CD8-positive, alpha-beta memory T cell (primary cell): ENCODE data around the gene HNRNPU. TPM values are rescaled to one million over a fixed set of nuclear protein-coding genes. Genes with fewer than 3 reads are reported as not detected.
"Not testable (repeated sequence)": the region's sequence is repeated elsewhere in the genome, so short reads cannot be mapped to it uniquely, and the experiment has no call there.

Source experiments
- CTCF ChIA-PET: fragments of 350-600 bp; sonication (Branson Sonifier 250); formaldehyde crosslinking; loops from one replicate; lab custom pipeline; 2021; ENCODE audit warnings: antibody characterized with exemption; lab: Charles Lee
- POLR2A ChIA-PET: fragments of 350-600 bp; sonication (Branson Sonifier 250); formaldehyde crosslinking; loops from one replicate; lab custom pipeline; 2021; ENCODE audit warnings: antibody characterized with exemption; lab: Charles Lee
- DNase-seq, 5 donors: peaks; one replicate each; pipeline versions ENCODE4 v3.0.0 to v3.0.0-alpha.2; 2020 to 2022; ENCODE audit warnings: mixed read lengths in 1 of 5
- H3K27ac ChIP-seq: one replicate; pipeline ENCODE4 v1.7.0; 2013; ENCODE audit warnings: low read depth, mild to moderate bottlenecking, low read length, moderate library complexity
- H3K27me3 ChIP-seq: 2 replicates; pipeline ENCODE4 v1.7.0; 2013; ENCODE audit warnings: low read length, mild to moderate bottlenecking; ENCODE audit not compliant: insufficient read depth, poor library complexity, severe bottlenecking
- H3K36me3 ChIP-seq: 2 replicates; pipeline ENCODE4 v1.7.0; 2013; ENCODE audit warnings: mild to moderate bottlenecking, low read length, moderate library complexity; ENCODE audit not compliant: insufficient read depth
- H3K4me1 ChIP-seq: 2 replicates; pipeline ENCODE4 v1.7.0; 2013; ENCODE audit warnings: mild to moderate bottlenecking, low read length, moderate library complexity; ENCODE audit not compliant: insufficient read depth
- H3K4me3 ChIP-seq: 2 replicates; pipeline ENCODE4 v1.7.0; 2013; ENCODE audit warnings: mild to moderate bottlenecking, low read length
- H3K9me3 ChIP-seq: 2 replicates; pipeline ENCODE4 v1.7.0; 2013; ENCODE audit warnings: mild to moderate bottlenecking, low read length
- H3K27ac Mint-ChIP-seq, 8 donors: one replicate each; pipeline ENCODE4 v1.8.0; 2020 to 2021; ENCODE audit warnings: mixed read lengths in 8 of 8, mild to moderate bottlenecking in 6 of 8, inconsistent platforms in 3 of 8, moderate library complexity in 3 of 8
- H3K27me3 Mint-ChIP-seq, 2 donors: one replicate each; pipeline ENCODE4 v1.8.0; 2020 to 2021; ENCODE audit warnings: mixed read lengths in 2 of 2, mild to moderate bottlenecking in 1 of 2, moderate library complexity in 1 of 2
- H3K36me3 Mint-ChIP-seq, 3 donors: one replicate each; pipeline ENCODE4 v1.8.0; 2020 to 2021; ENCODE audit warnings: mixed read lengths in 3 of 3, inconsistent platforms in 1 of 3, mild to moderate bottlenecking in 1 of 3
- H3K4me1 Mint-ChIP-seq, 3 donors: one replicate each; pipeline ENCODE4 v1.8.0; 2020 to 2021; ENCODE audit warnings: mixed read lengths in 3 of 3, inconsistent platforms in 1 of 3, mild to moderate bottlenecking in 1 of 3
- H3K4me3 Mint-ChIP-seq, 7 donors: one replicate each; pipeline ENCODE4 v1.8.0; 2020 to 2021; ENCODE audit warnings: mixed read lengths in 7 of 7, mild to moderate bottlenecking in 6 of 7, moderate library complexity in 4 of 7, inconsistent platforms in 2 of 7
- H3K9me3 Mint-ChIP-seq, 5 donors: one replicate each; pipeline ENCODE4 v1.8.0; 2020 to 2022; ENCODE audit warnings: mixed read lengths in 5 of 5, mild to moderate bottlenecking in 3 of 5, moderate library complexity in 2 of 5, inconsistent platforms in 1 of 5
- polyA plus RNA-seq: library from polyadenylated mRNA; unstranded; fragments of 300-500 nt; fragmentation: Illumina TruSeq; gene quantifications from one replicate; pipeline ENCODE4 v1.2.3, GENCODE V29; 2021
- total RNA-seq, 2 experiments: library from RNA; stranded (reverse); gene quantifications; one replicate each; pipeline ENCODE4 v1.2.3, GENCODE V29; 2021

Gene HNRNPU
- total and polyA plus RNA-seq, 3 experiments from 2014 or later = 382 to 630 (median 598) TPM

DNA sequence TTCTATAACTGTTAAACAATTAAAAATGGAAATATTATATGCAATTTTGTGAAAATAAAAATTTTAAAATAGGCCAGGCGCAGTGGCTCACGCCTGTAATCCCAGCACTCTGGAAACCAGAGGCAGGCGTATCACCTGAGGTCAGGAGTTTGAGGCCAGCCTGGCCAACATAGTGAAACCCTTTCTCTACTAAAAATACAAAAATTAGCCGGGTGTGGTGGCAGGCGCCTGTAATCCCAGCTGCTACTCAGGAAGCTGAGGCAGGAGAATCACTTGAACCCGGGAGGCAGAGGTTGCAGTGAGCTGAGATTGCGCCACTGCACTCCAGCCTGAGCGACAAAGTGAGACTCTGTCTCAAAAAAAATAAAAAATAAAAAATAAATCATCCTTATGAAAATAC lies 31.1 kb downstream of the HNRNPU start:
- DNase-seq, H3K27me3 Mint-ChIP-seq, H3K27me3 ChIP-seq, H3K9me3 ChIP-seq, H3K9me3 Mint-ChIP-seq, H3K36me3 ChIP-seq: not testable (repeated sequence)
- Mint-ChIP-seq H3K36me3 (peaks cover 3 to 21% (median 4%) of the 10 kb centered on the region in 3 donors), H3K4me3 (peak overlapping the region in 6 of 7 donors; percentile 88 to 99 (median 98)), H3K27ac (peak overlapping the region in 6 of 8 donors; percentile 87 to 99 (median 97)), H3K4me1 (peaks cover 29 to 33% (median 30%) of the 10 kb centered on the region in 3 donors)
- H3K4me3 ChIP-seq = peak overlapping the region; percentile 96
- peaks cover 23% of the 10 kb centered on the region for H3K4me1 ChIP-seq
- peak overlapping the region; percentile 98 for H3K27ac ChIP-seq
- POLR2A ChIA-PET = interaction anchor here (0.7 to 5.8 kb wide), 6 partner anchors 14 to 180 kb away, joined by 3 to 322 read pairs (median 46); partner anchors contain the start of genes DESI2 and HNRNPU
- CTCF ChIA-PET = interaction anchor here (1.5 to 5.6 kb wide), 4 partner anchors 30 to 210 kb away, joined by 3 to 95 read pairs (median 17); partner anchors contain the start of gene HNRNPU

DNA sequence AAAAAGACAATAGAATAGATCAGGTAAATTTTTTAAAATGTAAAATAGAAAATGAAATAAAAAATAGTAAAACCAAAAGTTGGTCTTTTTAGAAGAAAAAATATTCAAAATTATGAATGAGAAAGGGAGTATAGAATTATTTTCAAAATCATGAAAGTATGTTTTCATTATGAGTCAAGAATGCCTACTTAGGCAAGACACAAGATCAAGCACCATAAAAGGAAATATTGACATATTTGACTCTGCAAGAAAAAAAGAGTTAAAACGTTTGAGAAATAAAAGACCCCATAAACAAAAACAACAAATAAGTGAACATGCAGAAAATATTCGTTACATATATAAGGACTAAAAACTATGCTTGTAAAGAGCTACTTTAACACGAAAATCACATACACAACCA lies 33.7 kb downstream of the HNRNPU start:
- Mint-ChIP-seq H3K27ac (no peak overlapping the region), H3K27me3 (peaks cover 0 to 1% of the 10 kb centered on the region in 2 donors), H3K4me1 (peaks cover 5 to 10% (median 5%) of the 10 kb centered on the region in 3 donors), H3K9me3 (no peaks in the 10 kb centered on the region), H3K4me3 (peak overlapping the region in 1 of 7 donors; percentile 60), H3K36me3 (peaks cover 0 to 12% (median 0%) of the 10 kb centered on the region in 3 donors)
- H3K36me3 ChIP-seq = no peaks in the 10 kb centered on the region
- ChIA-PET CTCF (interaction anchor here (1.4 kb wide), 1 partner anchor 29 kb away, joined by 4 read pairs; no protein-coding TSS in a partner anchor), POLR2A (interaction anchor here (0.7 kb wide), 1 partner anchor 141 kb away, joined by 3 read pairs; no protein-coding TSS in a partner anchor)
- H3K4me1 ChIP-seq = no peaks in the 10 kb centered on the region
- no peaks in the 10 kb centered on the region for H3K9me3 ChIP-seq
- no peaks in the 10 kb centered on the region for H3K27me3 ChIP-seq
- DNase-seq = no peak
- H3K27ac ChIP-seq = no peak overlapping the region
- H3K4me3 ChIP-seq = no peak overlapping the region

DNA sequence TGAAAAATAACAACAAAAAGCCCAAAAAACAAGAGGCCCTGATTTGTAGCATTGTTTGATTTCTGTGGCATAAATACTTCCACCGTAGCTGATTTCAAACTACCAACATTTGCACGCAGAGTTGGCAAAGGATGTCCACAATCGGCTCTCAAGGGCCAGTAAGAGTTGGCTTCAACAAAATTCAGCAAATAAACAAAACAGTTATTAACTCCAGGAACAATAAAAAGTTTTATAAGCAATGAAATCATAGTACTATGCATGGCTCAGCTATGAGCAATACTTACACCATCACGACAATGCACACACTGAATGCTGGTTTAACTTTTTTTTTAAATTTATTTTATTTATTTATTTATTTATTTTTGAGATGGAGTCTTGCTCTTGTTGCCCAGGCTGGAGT lies 37.6 kb downstream of the HNRNPU start:
- H3K27me3 Mint-ChIP-seq = peaks cover 0 to 10% of the 10 kb centered on the region in 2 donors
- no peak overlapping the region for H3K27ac ChIP-seq
- DNase-seq = no peak
- H3K4me3 Mint-ChIP-seq = no peak overlapping the region
- no peaks in the 10 kb centered on the region for H3K27me3 ChIP-seq
- no peaks in the 10 kb centered on the region for H3K9me3 ChIP-seq
- no peaks in the 10 kb centered on the region for H3K9me3 Mint-ChIP-seq
- H3K4me1 Mint-ChIP-seq = no peaks in the 10 kb centered on the region
- H3K36me3 ChIP-seq = no peaks in the 10 kb centered on the region
- no peak overlapping the region for H3K4me3 ChIP-seq
- no peak overlapping the region for H3K27ac Mint-ChIP-seq
- no peaks in the 10 kb centered on the region for H3K36me3 Mint-ChIP-seq
- ChIA-PET CTCF (no interaction called here), POLR2A (no interaction called here)
- H3K4me1 ChIP-seq = no peaks in the 10 kb centered on the region

DNA sequence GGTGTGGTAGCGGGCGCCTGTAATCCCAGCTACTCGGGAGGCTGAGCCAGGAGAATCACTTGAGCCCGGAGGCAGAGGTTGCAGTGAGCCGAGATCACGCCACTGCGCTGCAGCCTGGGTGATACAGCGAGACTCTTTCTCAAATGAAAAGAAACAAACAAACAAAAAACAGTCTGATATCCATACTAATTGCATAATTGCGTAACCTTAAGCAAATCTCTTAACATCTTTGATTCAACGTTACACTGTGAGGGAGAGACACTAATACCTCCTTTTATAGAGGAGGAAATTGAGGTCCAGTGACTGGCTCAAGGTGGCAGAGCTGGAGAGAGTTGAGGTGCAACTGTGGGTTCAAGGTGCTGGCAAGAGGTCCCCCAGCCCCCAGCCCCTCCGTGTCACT lies 41.5 kb downstream of the HNRNPU start:
- Histone ChIP-seq H3K9me3 (no peaks in the 10 kb centered on the region), H3K27me3 (no peaks in the 10 kb centered on the region), H3K4me3 (no peak overlapping the region), H3K36me3 (no peaks in the 10 kb centered on the region), H3K4me1 (no peaks in the 10 kb centered on the region), H3K27ac (no peak overlapping the region)
- ChIA-PET POLR2A (no interaction called here), CTCF (no interaction called here)
- Mint-ChIP-seq H3K27ac (no peak overlapping the region), H3K4me3 (no peak overlapping the region), H3K4me1 (no peaks in the 10 kb centered on the region), H3K9me3 (no peaks in the 10 kb centered on the region), H3K27me3 (peaks cover 8 to 13% of the 10 kb centered on the region in 2 donors), H3K36me3 (no peaks in the 10 kb centered on the region)
- DNase-seq = no peak

DNA sequence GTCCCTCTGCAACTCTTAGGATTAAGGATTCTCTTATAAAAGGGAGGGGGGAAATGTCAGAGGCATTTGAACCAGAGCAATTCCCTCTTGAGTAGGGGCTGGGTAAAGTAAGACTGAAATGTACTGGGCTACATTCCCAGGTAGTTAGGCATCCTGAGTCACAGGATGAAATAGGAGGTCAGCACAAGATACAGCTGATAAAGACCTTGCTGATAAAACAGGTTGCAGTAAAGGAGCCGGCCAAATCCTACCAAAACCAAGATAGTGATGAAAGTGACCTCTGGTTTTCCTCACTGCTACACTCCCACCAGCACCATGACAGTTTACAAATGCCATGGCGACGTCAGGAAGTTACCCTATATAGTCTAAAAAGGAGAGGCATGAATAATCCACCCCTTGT lies 43.2 kb downstream of the HNRNPU start:
- no peaks in the 10 kb centered on the region for H3K9me3 Mint-ChIP-seq
- H3K27ac Mint-ChIP-seq = no peak overlapping the region
- H3K9me3 ChIP-seq = no peaks in the 10 kb centered on the region
- ChIA-PET CTCF (interaction anchor here (1.3 kb wide), 1 partner anchor 20 kb away, joined by 3 read pairs; no protein-coding TSS in a partner anchor), POLR2A (no interaction called here)
- no peaks in the 10 kb centered on the region for H3K27me3 ChIP-seq
- no peaks in the 10 kb centered on the region for H3K36me3 ChIP-seq
- H3K4me1 Mint-ChIP-seq = no peaks in the 10 kb centered on the region
- H3K4me3 ChIP-seq = no peak overlapping the region
- no peak for DNase-seq
- H3K27ac ChIP-seq = no peak overlapping the region
- no peak overlapping the region for H3K4me3 Mint-ChIP-seq
- no peaks in the 10 kb centered on the region for H3K4me1 ChIP-seq
- peaks cover 11 to 14% of the 10 kb centered on the region in 2 donors for H3K27me3 Mint-ChIP-seq
- H3K36me3 Mint-ChIP-seq = no peaks in the 10 kb centered on the region

DNA sequence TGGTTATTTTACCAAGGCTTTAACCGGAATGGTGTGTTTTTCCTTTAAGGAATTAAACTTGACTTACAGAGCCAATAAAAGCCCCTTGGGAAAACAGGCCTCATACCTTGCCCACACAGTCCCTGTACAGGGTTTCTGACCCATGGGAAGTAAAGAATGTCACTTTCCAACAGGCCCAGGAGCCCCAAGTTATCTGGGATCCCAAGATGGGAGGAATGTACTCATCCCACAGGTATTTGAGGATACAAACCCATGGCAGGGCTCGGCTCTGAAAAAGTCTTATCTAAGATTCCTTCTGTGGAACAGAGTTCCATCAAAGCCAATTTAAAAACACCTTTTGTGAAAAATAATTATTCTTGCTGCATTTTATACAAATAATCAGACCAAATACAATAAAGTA lies 44.2 kb downstream of the HNRNPU start:
- ChIA-PET POLR2A (no interaction called here), CTCF (no interaction called here)
- Mint-ChIP-seq H3K4me3 (no peak overlapping the region), H3K9me3 (no peaks in the 10 kb centered on the region), H3K27ac (no peak overlapping the region), H3K4me1 (peaks cover 0 to 6% (median 0%) of the 10 kb centered on the region in 3 donors), H3K27me3 (peaks cover 11 to 19% of the 10 kb centered on the region in 2 donors), H3K36me3 (no peaks in the 10 kb centered on the region)
- DNase-seq = no peak
- no peaks in the 10 kb centered on the region for H3K36me3 ChIP-seq
- no peaks in the 10 kb centered on the region for H3K27me3 ChIP-seq
- H3K4me1 ChIP-seq = no peaks in the 10 kb centered on the region
- no peak overlapping the region for H3K27ac ChIP-seq
- no peaks in the 10 kb centered on the region for H3K9me3 ChIP-seq
- no peak overlapping the region for H3K4me3 ChIP-seq

DNA sequence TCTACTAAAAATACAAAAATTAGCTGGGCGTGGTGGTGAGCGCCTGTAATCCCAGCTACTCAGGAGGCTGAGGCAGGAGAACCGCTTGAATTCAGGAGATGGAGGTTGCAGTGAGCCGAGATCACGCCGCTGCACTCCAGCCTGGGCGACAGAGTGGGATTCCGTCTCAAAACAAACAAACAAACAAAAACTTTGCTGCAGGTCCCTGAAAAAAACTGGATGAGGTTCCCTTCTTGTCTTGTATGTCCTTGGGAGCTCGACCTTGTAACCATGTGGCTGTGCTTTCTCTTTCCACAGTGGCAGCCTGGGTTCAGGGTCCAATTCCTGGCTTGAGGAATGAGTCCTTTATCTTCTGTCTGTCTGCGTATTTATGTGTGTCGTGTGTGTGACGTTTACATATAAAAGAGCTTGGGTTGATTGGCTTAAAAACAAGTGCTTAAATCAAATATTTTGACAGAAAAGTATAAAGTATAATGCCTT lies 46.9 kb downstream of the HNRNPU start:
- POLR2A ChIA-PET = no interaction called here
- Histone ChIP-seq H3K36me3 (no peaks in the 10 kb centered on the region), H3K27ac (no peak overlapping the region), H3K4me3 (no peak overlapping the region), H3K9me3 (no peaks in the 10 kb centered on the region), H3K27me3 (no peaks in the 10 kb centered on the region), H3K4me1 (no peaks in the 10 kb centered on the region)
- Mint-ChIP-seq H3K27me3 (peaks cover 21 to 27% of the 10 kb centered on the region in 2 donors), H3K4me1 (peaks cover 0 to 6% (median 2%) of the 10 kb centered on the region in 3 donors), H3K9me3 (no peaks in the 10 kb centered on the region), H3K36me3 (no peaks in the 10 kb centered on the region), H3K4me3 (no peak overlapping the region), H3K27ac (no peak overlapping the region)
- CTCF ChIA-PET = no interaction called here
- DNase-seq = no peak

DNA sequence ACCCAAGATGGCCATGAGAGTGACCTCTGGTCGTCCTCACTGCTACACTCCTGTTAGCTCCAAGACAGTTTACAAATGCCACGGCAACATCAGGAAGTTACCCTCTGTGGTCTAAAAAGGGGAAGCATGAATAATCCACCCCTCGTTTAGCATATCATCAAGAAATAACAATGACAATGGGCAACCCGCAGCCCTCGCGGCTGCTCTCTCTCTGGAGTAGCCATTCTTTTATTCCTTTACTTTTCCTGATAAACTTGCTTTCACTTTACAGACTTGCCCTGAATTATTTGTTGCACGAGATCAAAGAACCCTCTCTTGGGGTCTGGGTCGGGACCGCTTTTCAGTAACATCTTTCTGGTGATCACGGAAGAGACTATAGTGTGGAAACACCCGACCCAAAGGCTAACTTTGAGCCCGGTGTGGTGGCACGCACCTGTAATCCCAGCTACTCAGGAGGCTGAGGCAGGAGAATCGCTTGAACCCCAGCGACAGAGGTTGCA lies 48.7 kb downstream of the HNRNPU start:
- Mint-ChIP-seq H3K9me3 (no peaks in the 10 kb centered on the region), H3K27me3 (peaks cover 16 to 30% of the 10 kb centered on the region in 2 donors), H3K4me3 (no peak overlapping the region), H3K36me3 (peaks cover 0 to 4% (median 3%) of the 10 kb centered on the region in 3 donors), H3K4me1 (peaks cover 0 to 6% (median 2%) of the 10 kb centered on the region in 3 donors), H3K27ac (peak overlapping the region in 2 of 8 donors; percentile 2 to 48)
- no peaks in the 10 kb centered on the region for H3K36me3 ChIP-seq
- ChIA-PET POLR2A (no interaction called here), CTCF (interaction anchor here (0.7 to 0.9 kb wide), 2 partner anchors 228 to 265 kb away, joined by 3 read pairs; no protein-coding TSS in a partner anchor)
- no peak overlapping the region for H3K27ac ChIP-seq
- H3K27me3 ChIP-seq = no peaks in the 10 kb centered on the region
- H3K4me3 ChIP-seq = no peak overlapping the region
- H3K9me3 ChIP-seq = no peaks in the 10 kb centered on the region
- no peak for DNase-seq
- H3K4me1 ChIP-seq = no peaks in the 10 kb centered on the region
